ENCODE results near the gene KCNA3. TPM values are rescaled to one million over a fixed set of nuclear protein-coding genes. Genes with fewer than 3 reads are reported as not detected.

Gene KCNA3
- total and polyA plus RNA-seq, 2 of the 8 experiments (the other 6 are each of a cell fraction or from before 2014, with no cell fraction given), result 0.95 to 1.1 TPM

DNA sequence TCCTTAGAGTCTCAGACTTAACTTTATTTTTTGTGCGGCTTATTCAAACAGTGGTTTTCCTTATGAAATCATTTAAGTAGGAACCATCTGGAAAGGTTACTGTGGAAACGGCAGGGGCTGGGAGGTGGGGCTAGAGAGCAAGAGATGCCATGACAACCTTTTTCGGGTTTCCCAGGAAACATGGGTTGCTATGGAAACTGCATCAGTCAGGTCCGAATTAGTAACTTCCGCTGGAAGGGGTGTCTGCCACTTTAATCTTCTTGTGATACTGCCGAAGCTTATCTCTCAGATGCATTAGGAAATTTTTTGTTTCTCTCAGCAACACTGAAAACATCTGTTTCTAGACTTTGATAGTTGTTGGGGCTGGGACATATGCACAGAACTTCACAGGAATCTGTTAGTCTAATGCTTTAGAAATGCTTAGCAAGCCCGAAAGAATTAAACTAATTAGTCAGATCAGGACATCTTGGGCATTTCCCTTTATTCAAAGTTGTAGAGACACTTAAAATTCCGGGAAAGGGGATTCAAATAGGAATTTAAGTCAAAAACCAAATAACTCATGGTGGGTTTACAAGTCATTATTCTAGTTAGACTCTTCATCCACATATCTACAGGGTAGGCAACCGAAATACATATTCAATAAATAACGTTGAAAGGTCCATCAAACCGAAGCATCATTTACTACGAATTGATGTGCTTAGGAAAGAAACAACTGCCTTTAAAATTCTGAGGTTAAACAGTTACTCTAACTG is 2.6 kb downstream of the KCNA3 start:
- FAIRE-seq, result no peak
- no peak overlapping the region for H3K14ac ChIP-seq (ENCODE audit: insufficient read length)
- H4K8ac ChIP-seq (ENCODE audit: extremely low read depth, insufficient read depth, low read length), result no peak overlapping the region
- H2BK5ac ChIP-seq (ENCODE audit: low read depth, low read length), result no peak overlapping the region
- no peak overlapping the region for H2AFZ ChIP-seq (ENCODE audit: low read length)
- no peak overlapping the region for H3K27ac ChIP-seq (ENCODE audit: low read depth, low read length)
- H4K91ac ChIP-seq (replicated peaks; ENCODE audit: insufficient read length, low read length), result no peak overlapping the region
- no peak overlapping the region for H3K9ac ChIP-seq (replicated peaks in 1 of 4; ENCODE audit: extremely low read depth in 1 of 4, low read depth in 3 of 4, low read length in 3 of 4)
- TF ChIP-seq RAD21 (IDR thresholded peaks at IDR 0.05 in 1 of 2, conservative IDR thresholded peaks at IDR 0.05 in 1 of 2; ENCODE audit: low read depth in 2 of 2, low read length in 2 of 2) (no peak), TCF12 (IDR thresholded peaks at IDR 0.05; ENCODE audit: low read depth, low read length) (no peak)
- H2BK12ac ChIP-seq (ENCODE audit: low read depth, low read length), result no peak overlapping the region
- H4K20me1 ChIP-seq (replicated peaks in 1 of 2; ENCODE audit: control insufficient read depth in 1 of 2, insufficient read depth in 2 of 2, low read length in 2 of 2), result peaks cover 4 to 8% of the 10 kb centered on the region in 2 experiments
- H3K27me3 ChIP-seq (replicated peaks in 1 of 4; ENCODE audit: control insufficient read depth in 3 of 4, extremely low read depth in 1 of 4, insufficient read depth in 3 of 4, low read length in 3 of 4), result peaks cover 27 to 56% (median 47%) of the 10 kb centered on the region in 4 experiments
- no peak overlapping the region for H2BK20ac ChIP-seq (ENCODE audit: low read length)
- H2BK120ac ChIP-seq (replicated peaks; ENCODE audit: low read depth, low read length), result no peak overlapping the region
- H2BK15ac ChIP-seq (ENCODE audit: low read length), result no peak overlapping the region
- no peak overlapping the region for H3K56ac ChIP-seq (replicated peaks; ENCODE audit: insufficient read length, low read depth, low read length)
- peak in 1 of 2 experiments; percentile 52 for DNase-seq (ENCODE audit: low read depth in 1 of 2, low spot score in 2 of 2)
- peaks cover 7% of the 10 kb centered on the region; the same call in 1 of the 2 replicates for H3K23me2 ChIP-seq (ENCODE audit: low read depth, low read length)
- H3K4ac ChIP-seq (replicated peaks; ENCODE audit: insufficient read length, low read depth, low read length), result no peak overlapping the region
- H3K9me3 ChIP-seq (ENCODE audit: insufficient read depth in 2 of 2, low read depth in 1 of 2, low read length in 1 of 2), result peaks cover 0 to 8% of the 10 kb centered on the region in 2 experiments; a peak in 1 of 4 replicates
- 69% methylated on average over 12 of the region's 12 CpGs; no CpG with 5 or more reads in 1 of the 2 experiments for WGBS, 2 experiments (ENCODE audit: extremely low coverage in 1 of 2, insufficient coverage in 1 of 2, insufficient read length in 1 of 2, insufficient replicate concordance in 2 of 2, low coverage in 1 of 2, low lambda C conversion rate in 2 of 2, missing lambda C conversion rate in 1 of 2)
- no peak overlapping the region for H2AK5ac ChIP-seq (ENCODE audit: low read depth, low read length)
- POLR2A ChIA-PET (ENCODE audit: partially characterized antibody), result no interaction called here
- H3K4me2 ChIP-seq (ENCODE audit: insufficient read depth in 1 of 2, low read depth in 2 of 2, low read length in 2 of 2), result no peak overlapping the region
- H3K23ac ChIP-seq (ENCODE audit: insufficient read length), result no peak overlapping the region
- no peaks in the 10 kb centered on the region for H3K79me1 ChIP-seq (ENCODE audit: low read depth, low read length)
- peaks cover 0 to 8% (median 2%) of the 10 kb centered on the region in 4 experiments; a peak in 4 of 7 replicates for H3K4me1 ChIP-seq (replicated peaks in 1 of 4; ENCODE audit: control insufficient read depth in 3 of 4, insufficient read depth in 4 of 4, low read length in 3 of 4)
- CTCF ChIA-PET (ENCODE audit: partially characterized antibody), result no interaction called here
- H3K4me3 ChIP-seq (ENCODE audit: extremely low read depth in 1 of 4, insufficient read depth in 2 of 4, low read depth in 3 of 4, low read length in 4 of 4), result no peak overlapping the region
- no peaks in the 10 kb centered on the region for H3K79me2 ChIP-seq (ENCODE audit: control insufficient read depth in 1 of 2, insufficient read depth in 2 of 2, low read length in 2 of 2)
- no peaks in the 10 kb centered on the region for H3K36me3 ChIP-seq (ENCODE audit: control insufficient read depth in 2 of 4, insufficient read depth in 4 of 4, low read length in 3 of 4)
- H3K18ac ChIP-seq (ENCODE audit: extremely low read depth, low read length), result no peak overlapping the region
- no peak overlapping the region for H4K5ac ChIP-seq (ENCODE audit: insufficient read length, low read depth, low read length)
